ENCODE data around the gene BCAS3. TPM values are rescaled to one million over a fixed set of nuclear protein-coding genes. Genes with fewer than 3 reads are reported as not detected.
A peak's percentile ranks its signal among the peaks of the same experiment; 100 is the strongest.

BCAS3 gene
- polyA plus RNA-seq, 1 experiment = 17.5 TPM

GRCh38 chr17:61189968-61190367, 512.3 kb downstream of the BCAS3 start:
- no peaks in the 10 kb centered on the region for H3K27me3 ChIP-seq (ENCODE audit: control insufficient read depth, insufficient read depth, low read length)
- H3K4me3 ChIP-seq (ENCODE audit: low read depth, low read length) = no peak overlapping the region
- DNase-seq (ENCODE audit: low read depth, low spot score) = no peak
- TF ChIP-seq CTCF (IDR thresholded peaks at IDR 0.05; ENCODE audit: low read depth, low read length) = no peak
- ChIA-PET CTCF (interaction anchor here (1.5 kb wide), 1 partner anchor 9 kb away, joined by 3 read pairs; no protein-coding TSS in a partner anchor), POLR2A (no interaction called here)
- H3K27ac ChIP-seq (ENCODE audit: low read depth, low read length) = no peak overlapping the region
- H3K9me3 ChIP-seq (ENCODE audit: control insufficient read depth, insufficient read depth, low read length) = no peaks in the 10 kb centered on the region; the same call in 1 of the 2 replicates

GRCh38 chr17:61196302-61196704, 518.7 kb downstream of the BCAS3 start:
- peak; percentile 6 for DNase-seq (ENCODE audit: low read depth, low spot score)
- CTCF ChIA-PET = no interaction called here
- Histone ChIP-seq H3K27me3 (ENCODE audit: control insufficient read depth, insufficient read depth, low read length) (no peaks in the 10 kb centered on the region), H3K27ac (ENCODE audit: low read depth, low read length) (peak overlapping the region; percentile 49), H3K9me3 (ENCODE audit: control insufficient read depth, insufficient read depth, low read length) (no peaks in the 10 kb centered on the region; the same call in 1 of the 2 replicates), H3K4me3 (ENCODE audit: low read depth, low read length) (peak overlapping the region; percentile 26)
- POLR2A ChIA-PET = interaction anchor here (1.0 to 1.2 kb wide), 2 partner anchors 57 to 112 kb away, joined by 3 to 5 read pairs; no protein-coding TSS in a partner anchor
- no peak for TF ChIP-seq CTCF (IDR thresholded peaks at IDR 0.05; ENCODE audit: low read depth, low read length)

GRCh38 chr17:61196799-61197198, 519.1 kb downstream of the BCAS3 start:
- DNase-seq (ENCODE audit: low read depth, low spot score) = no peak
- TF ChIP-seq CTCF (IDR thresholded peaks at IDR 0.05; ENCODE audit: low read depth, low read length) = no peak
- H3K27ac ChIP-seq (ENCODE audit: low read depth, low read length) = no peak overlapping the region
- no peak overlapping the region; the same call in 1 of the 2 replicates for H3K4me3 ChIP-seq (ENCODE audit: low read depth, low read length)
- CTCF ChIA-PET = no interaction called here
- no peaks in the 10 kb centered on the region for H3K9me3 ChIP-seq (ENCODE audit: control insufficient read depth, insufficient read depth, low read length)
- POLR2A ChIA-PET = interaction anchor here (1.0 to 1.2 kb wide), 2 partner anchors 57 to 111 kb away, joined by 3 to 5 read pairs; no protein-coding TSS in a partner anchor
- H3K27me3 ChIP-seq (ENCODE audit: control insufficient read depth, insufficient read depth, low read length) = no peaks in the 10 kb centered on the region

- CTCF ChIA-PET = interaction anchor here (1.3 to 1.9 kb wide), 3 partner anchors 10 to 212 kb away, joined by 3 to 4 read pairs (median 3); no protein-coding TSS in a partner anchor
- Histone ChIP-seq H3K9me3 (ENCODE audit: control insufficient read depth, insufficient read depth, low read length) (no peaks in the 10 kb centered on the region), H3K27ac (ENCODE audit: low read depth, low read length) (no peak overlapping the region), H3K27me3 (ENCODE audit: control insufficient read depth, insufficient read depth, low read length) (no peaks in the 10 kb centered on the region), H3K4me3 (ENCODE audit: low read depth, low read length) (no peak overlapping the region)
- DNase-seq (ENCODE audit: low read depth, low spot score) = no peak
- POLR2A ChIA-PET = interaction anchor here (1.9 to 5.8 kb wide), 2 partner anchors 53 to 199 kb away, joined by 13 to 31 read pairs; partner anchors contain the start of gene TBX2
- TF ChIP-seq CTCF (IDR thresholded peaks at IDR 0.05; ENCODE audit: low read depth, low read length) = no peak
Measured at GRCh38 chr17:61199431-61200338, 522.0 kb downstream of the BCAS3 start.

GRCh38 chr17:61200339-61200715, 522.7 kb downstream of the BCAS3 start:
- H3K9me3 ChIP-seq (ENCODE audit: control insufficient read depth, insufficient read depth, low read length) = no peaks in the 10 kb centered on the region
- peak; percentile 36 for DNase-seq (ENCODE audit: low read depth, low spot score)
- H3K4me3 ChIP-seq (ENCODE audit: low read depth, low read length) = no peak overlapping the region
- TF ChIP-seq CTCF (IDR thresholded peaks at IDR 0.05; ENCODE audit: low read depth, low read length) = no peak
- H3K27me3 ChIP-seq (ENCODE audit: control insufficient read depth, insufficient read depth, low read length) = no peaks in the 10 kb centered on the region
- CTCF ChIA-PET = no interaction called here
- POLR2A ChIA-PET = interaction anchor here (1.9 to 5.8 kb wide), 2 partner anchors 52 to 199 kb away, joined by 13 to 31 read pairs; partner anchors contain the start of gene TBX2
- H3K27ac ChIP-seq (ENCODE audit: low read depth, low read length) = peak overlapping the region; percentile 42
